Psoas muscle (tissue), 8 donors: Measurements from ENCODE around the gene BCAS3. TPM values are rescaled to one million over a fixed set of nuclear protein-coding genes. Genes with fewer than 3 reads are reported as not detected.

Experiments
- ATAC-seq, 4 donors: fragments of 200-7000 bp; cut with Tn5 transposase; one replicate each; pipeline ENCODE4 v1.9.1; 2020; ENCODE audit warnings: moderate library complexity in 3 of 4, mild to moderate bottlenecking in 2 of 4
- DNase-seq, 2 donors: peaks; one replicate each; pipeline ENCODE4 v3.0.0-alpha.2; 2020
- H3K27ac ChIP-seq: fragments of 200-600 bp; one replicate; pipeline ENCODE4 v1.8.0; 2022
- H3K27me3 ChIP-seq, 3 donors: fragments of 200-600 bp in 1 of 3; one replicate each; pipeline versions ENCODE4 v1.6.1 to v1.8.0; 2013 to 2022; ENCODE audit warnings: low read length in 2 of 3, mild to moderate bottlenecking in 2 of 3, moderate library complexity in 1 of 3; ENCODE audit not compliant: insufficient read depth in 3 of 3
- H3K36me3 ChIP-seq, 2 donors: fragments of 200-600 bp in 1 of 2; one replicate each; pipeline versions ENCODE4 v1.6.1 to v1.8.0; 2013 to 2022; ENCODE audit warnings: low read depth in 1 of 2, mild to moderate bottlenecking in 1 of 2, moderate library complexity in 1 of 2; ENCODE audit not compliant: insufficient read depth in 1 of 2
- H3K4me1 ChIP-seq: fragments of 200-600 bp; one replicate; pipeline ENCODE4 v1.8.0; 2022
- H3K4me3 ChIP-seq: fragments of 200-600 bp; one replicate; pipeline ENCODE4 v1.8.0; 2022; ENCODE audit warnings: mild to moderate bottlenecking
- H3K9me3 ChIP-seq: fragments of 200-600 bp; one replicate; pipeline ENCODE4 v1.8.0; 2022
- WGBS, 3 donors: extraction: QIAGEN DNeasy Blood & Tissue Kit; methylation state at CpG; one replicate each; pipeline versions ENCODE4 v1.1.6 to v1.1.7; 2013; 5-methylcytosine and 5-hydroxymethylcytosine counted together
- intact Hi-C, 2 donors: fragments of 100-400 bp; cut with DNase I; formaldehyde crosslinking; loops; one replicate each; pipeline versions ENCODE4 v1.11.0 to v1.14.2; 2022
- polyA plus RNA-seq, 3 donors: library from polyadenylated mRNA; stranded (reverse); fragments of 200-250 nt; gene quantifications; one replicate each; pipeline ENCODE4 v1.2.3, GENCODE V29; 2013
- total RNA-seq, 4 donors: library from RNA; stranded (reverse); fragmentation: NEBNext Ultra II Directional in 2 of 4; extraction: Animal tissue kit (Norgen Biotek cat#: 25700) in 2 of 4; gene quantifications; one replicate each; pipeline versions ENCODE4 v1.2.1 to v1.2.4, GENCODE V29; 2021 to 2023
- TF ChIP-seq, protein P1 (sequence below): fragments of 200-600 bp; IDR thresholded peaks from one replicate; pipeline ENCODE4 v1.8.0; 2022; ENCODE audit warnings: antibody characterized with exemption
- donor health status: healthy with polysubstance abuse.
- donor health status: DM: no; HTN: no; CAD: no; lungs with moderate emphysema.
- donor health status: Bipolar disorder and iron deficiency.
- donor health status: healthy.
- donor health status: DM: yes; HTN: yes; CAD: no.
- donor health status: DM: no; HTN: no; CAD: no.
- donor health status: DM: no; HTN: no; CAD: no.
- donor health status: DM: yes; HTN: yes; CAD: no.

Gene BCAS3
- total and polyA plus RNA-seq, 7 donors, result 2.4 to 28.8 (median 15.0) TPM

DNA sequence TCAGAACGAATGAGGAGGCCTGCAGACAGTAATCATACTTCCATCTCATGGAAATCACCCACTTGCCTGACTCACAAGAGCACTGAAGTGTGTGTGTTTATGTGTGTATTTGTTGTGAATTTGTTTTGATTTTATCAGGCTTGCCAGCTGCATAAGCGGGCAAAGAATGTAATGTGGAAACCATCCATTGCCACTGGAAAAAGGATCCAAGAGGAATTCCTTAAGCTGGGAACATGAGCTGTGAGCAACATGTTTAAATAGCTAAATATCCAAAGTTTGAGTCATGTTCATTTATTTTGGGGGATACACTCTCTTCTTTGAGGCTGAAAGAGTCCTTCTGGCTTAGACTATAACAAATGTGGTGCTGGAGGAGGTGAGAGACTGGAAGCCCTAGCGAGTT, 523.6 kb downstream of the BCAS3 start:
- Histone ChIP-seq H3K4me3 (no peak overlapping the region), H3K36me3 (no peaks in the 10 kb centered on the region), H3K9me3 (no peaks in the 10 kb centered on the region), H3K27me3 (no peaks in the 10 kb centered on the region), H3K27ac (no peak overlapping the region), H3K4me1 (no peaks in the 10 kb centered on the region)
- intact Hi-C loops, result no loop called here
- no peak for ATAC-seq
- no peak for DNase-seq
- 73 to 86% (median 77%) methylated on average over 3 of the region's 3 CpGs for WGBS, 3 donors
- TF ChIP-seq, protein P1, sequence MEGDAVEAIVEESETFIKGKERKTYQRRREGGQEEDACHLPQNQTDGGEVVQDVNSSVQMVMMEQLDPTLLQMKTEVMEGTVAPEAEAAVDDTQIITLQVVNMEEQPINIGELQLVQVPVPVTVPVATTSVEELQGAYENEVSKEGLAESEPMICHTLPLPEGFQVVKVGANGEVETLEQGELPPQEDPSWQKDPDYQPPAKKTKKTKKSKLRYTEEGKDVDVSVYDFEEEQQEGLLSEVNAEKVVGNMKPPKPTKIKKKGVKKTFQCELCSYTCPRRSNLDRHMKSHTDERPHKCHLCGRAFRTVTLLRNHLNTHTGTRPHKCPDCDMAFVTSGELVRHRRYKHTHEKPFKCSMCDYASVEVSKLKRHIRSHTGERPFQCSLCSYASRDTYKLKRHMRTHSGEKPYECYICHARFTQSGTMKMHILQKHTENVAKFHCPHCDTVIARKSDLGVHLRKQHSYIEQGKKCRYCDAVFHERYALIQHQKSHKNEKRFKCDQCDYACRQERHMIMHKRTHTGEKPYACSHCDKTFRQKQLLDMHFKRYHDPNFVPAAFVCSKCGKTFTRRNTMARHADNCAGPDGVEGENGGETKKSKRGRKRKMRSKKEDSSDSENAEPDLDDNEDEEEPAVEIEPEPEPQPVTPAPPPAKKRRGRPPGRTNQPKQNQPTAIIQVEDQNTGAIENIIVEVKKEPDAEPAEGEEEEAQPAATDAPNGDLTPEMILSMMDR, result no peak

DNA sequence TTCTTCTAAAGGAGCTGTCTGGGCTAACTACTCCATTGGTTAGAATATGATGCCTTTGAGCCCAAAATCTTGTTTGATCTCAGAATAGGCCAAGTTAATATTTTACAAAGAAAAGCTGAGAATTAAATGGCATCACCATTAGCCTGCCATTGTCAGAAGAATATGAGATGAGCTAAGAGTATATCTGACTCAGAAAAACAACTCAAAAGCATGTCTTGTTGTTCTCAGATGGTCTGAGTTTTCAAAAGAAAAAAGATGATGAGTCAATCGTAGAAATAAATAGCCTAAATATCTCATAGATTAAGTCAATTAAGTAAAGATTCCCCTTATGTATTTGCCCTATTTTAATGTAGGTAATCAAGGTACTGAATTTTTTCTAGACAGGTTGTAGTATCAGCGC, 524.9 kb downstream of the BCAS3 start:
- Histone ChIP-seq H3K9me3 (no peaks in the 10 kb centered on the region), H3K4me3 (no peak overlapping the region), H3K4me1 (no peaks in the 10 kb centered on the region), H3K27me3 (no peaks in the 10 kb centered on the region), H3K27ac (no peak overlapping the region), H3K36me3 (no peaks in the 10 kb centered on the region)
- ATAC-seq (no peak), DNase-seq (no peak)
- WGBS, 3 donors, result 97 to 99% (median 99%) methylated on average over 2 of the region's 2 CpGs
- TF ChIP-seq, protein P1, result no peak
- intact Hi-C loops, result no loop called here

DNA sequence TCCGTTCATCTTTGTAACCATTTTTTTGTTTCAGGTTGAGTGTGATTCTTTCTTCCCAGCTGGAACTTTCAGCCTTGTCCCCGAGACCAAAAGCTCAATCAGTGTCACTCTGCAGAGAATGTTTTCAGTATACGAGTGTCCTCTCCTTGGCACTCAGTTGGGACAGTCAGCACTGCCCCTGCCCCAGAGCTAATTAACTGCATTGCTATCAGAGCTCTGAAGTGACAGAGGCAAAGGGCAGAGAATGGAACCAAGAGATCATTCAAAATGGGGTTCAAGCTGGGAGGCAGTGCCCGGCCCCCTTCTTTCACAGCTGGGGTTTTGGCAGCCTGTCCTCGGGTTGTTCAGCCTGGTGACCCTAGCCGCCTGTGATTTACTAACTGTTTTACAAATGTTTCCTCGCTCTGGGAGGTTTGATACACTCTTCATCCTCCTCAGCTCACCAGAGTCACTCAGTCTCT, 526.0 kb downstream of the BCAS3 start:
- Histone ChIP-seq H3K9me3 (no peaks in the 10 kb centered on the region), H3K27me3 (no peaks in the 10 kb centered on the region), H3K27ac (no peak overlapping the region), H3K36me3 (no peaks in the 10 kb centered on the region), H3K4me3 (no peak overlapping the region), H3K4me1 (peaks cover 8% of the 10 kb centered on the region)
- 53 to 63% (median 62%) methylated on average over 7 of the region's 7 CpGs for WGBS, 3 donors
- intact Hi-C loops, result no loop called here
- ATAC-seq, result no peak
- DNase-seq, result no peak
- TF ChIP-seq, protein P1, result no peak

DNA sequence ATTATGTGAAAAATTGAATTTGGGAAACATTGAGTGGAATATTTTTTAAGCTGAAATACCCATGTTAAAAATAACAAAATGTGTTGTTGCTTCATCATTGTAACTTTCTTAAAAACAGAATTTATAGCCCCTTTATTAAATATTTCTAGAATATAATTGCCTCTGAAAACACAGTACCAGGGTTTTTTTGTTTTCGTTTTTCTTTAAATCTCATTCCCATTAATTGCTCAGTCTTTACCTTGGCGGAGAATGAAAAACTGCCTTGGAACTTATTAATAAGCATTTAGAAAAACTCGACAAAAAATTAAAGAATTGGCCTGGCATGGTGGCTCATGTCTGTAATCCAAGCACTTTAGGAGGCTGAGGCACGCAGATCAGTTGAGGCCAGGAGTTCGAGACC, 526.8 kb downstream of the BCAS3 start:
- no peak for DNase-seq
- 85 to 89% (median 88%) methylated on average over 5 of the region's 5 CpGs for WGBS, 3 donors
- no peaks in the 10 kb centered on the region for H3K27me3 ChIP-seq
- TF ChIP-seq, protein P1, result no peak
- H3K36me3 ChIP-seq, result no peaks in the 10 kb centered on the region
- H3K4me3 ChIP-seq, result no peak overlapping the region
- H3K27ac ChIP-seq, result no peak overlapping the region
- peaks cover 12% of the 10 kb centered on the region for H3K4me1 ChIP-seq
- no peaks in the 10 kb centered on the region for H3K9me3 ChIP-seq
- ATAC-seq, result no peak
- intact Hi-C loops, result no loop called here

DNA sequence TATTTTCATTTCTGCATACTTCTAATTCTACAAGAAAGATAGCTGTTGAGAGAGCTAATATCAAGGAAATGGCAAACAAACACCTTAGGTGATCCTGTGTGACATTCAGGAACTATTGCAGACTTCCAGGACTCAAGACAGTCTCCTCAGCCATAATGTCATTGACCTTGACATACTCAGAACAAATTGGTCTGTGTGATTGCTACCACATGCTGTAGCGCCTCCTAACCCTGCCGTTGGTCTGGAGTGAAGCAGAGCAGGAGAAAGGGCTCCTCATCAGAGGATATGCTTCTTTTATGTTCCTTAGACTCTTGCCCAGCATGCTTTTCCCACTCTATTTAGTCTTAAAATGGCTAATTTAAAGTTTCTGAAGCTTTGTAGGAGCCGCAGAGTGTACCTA, 527.8 kb downstream of the BCAS3 start:
- 90 to 95% (median 90%) methylated on average over 3 of the region's 3 CpGs for WGBS, 3 donors
- no peaks in the 10 kb centered on the region for H3K27me3 ChIP-seq
- no peak for DNase-seq
- peaks cover 12% of the 10 kb centered on the region for H3K4me1 ChIP-seq
- no peak for ATAC-seq
- H3K9me3 ChIP-seq, result no peaks in the 10 kb centered on the region
- H3K4me3 ChIP-seq, result no peak overlapping the region
- H3K36me3 ChIP-seq, result no peaks in the 10 kb centered on the region
- TF ChIP-seq, protein P1, result no peak
- H3K27ac ChIP-seq, result no peak overlapping the region
- intact Hi-C loops, result no loop called here
